GM23338 (cell line): ENCODE data around the gene TAF8.

Experiments
- CTCF ChIP-seq, 2 experiments: fragments of 200-600 bp in 1 of 2; sonication (generic) in 1 of 2; conservative IDR thresholded peaks; 2 replicates each; pipeline versions ENCODE4 v1.5.1 to v1.6.1; 2016 to 2017; ENCODE audit warnings: antibody characterized with exemption in 2 of 2, low read depth in 2 of 2, mild to moderate bottlenecking in 2 of 2, moderate library complexity in 1 of 2
- EZH2 ChIP-seq: fragments of 200-600 bp; sonication (generic); IDR thresholded peaks from one replicate; pipeline ENCODE4 v1.8.0; 2017; ENCODE audit warnings: antibody characterized with exemption, mild to moderate bottlenecking, low read depth; ENCODE audit not compliant: unreplicated experiment
- EZH2phosphoT487 ChIP-seq: fragments of 200-600 bp; sonication (generic); IDR thresholded peaks from one replicate; pipeline ENCODE4 v1.8.1; 2018; ENCODE audit warnings: antibody characterized with exemption; ENCODE audit not compliant: unreplicated experiment
- POLR2AphosphoS5 ChIP-seq: IDR thresholded peaks from 2 replicates; pipeline ENCODE4 v1.6.1; 2016; ENCODE audit warnings: antibody characterized with exemption, low read depth

- TF ChIP-seq CTCF (conservative IDR thresholded peaks at IDR 0.05; ENCODE audit: low read depth in 2 of 2): 0 out of 4 replicates have a peak, but pooled peaks have one; percentile 6 to 16
- no peak for TF ChIP-seq EZH2phosphoT487
- TF ChIP-seq EZH2: no peak
- TF ChIP-seq POLR2AphosphoS5: no peak
Measured at GRCh38 chr6:42105156-42105648, 54.9 kb downstream of the TAF8 start.
